GM12878 (cell line): ENCODE results near the gene UROD.

ENCODE experiments used
- DPF2 ChIP-seq: fragments of 450-650 bp; IDR thresholded peaks from 2 replicates; pipeline ENCODE4 v1.6.1; 2017; ENCODE audit warnings: mild to moderate bottlenecking
- ETV6 ChIP-seq, 2 experiments: fragments of 450-650 bp in 1 of 2; IDR thresholded peaks in 1 of 2; conservative IDR thresholded peaks in 1 of 2; 2 replicates each; pipeline ENCODE4 v1.6.1; 2014; ENCODE audit warnings: antibody characterized with exemption in 1 of 2, borderline replicate concordance in 1 of 2, low read depth in 1 of 2, mild to moderate bottlenecking in 1 of 2, moderate library complexity in 1 of 2
- NFYB ChIP-seq: IDR thresholded peaks from 2 replicates; pipeline ENCODE4 v1.6.1; 2011; ENCODE audit warnings: low read depth, mild to moderate bottlenecking, low read length, improper control_type of control experiment, moderate library complexity; ENCODE audit not compliant: insufficient read depth
- RCOR1 ChIP-seq: conservative IDR thresholded peaks from 2 replicates; pipeline ENCODE4 v1.6.1; 2012; ENCODE audit warnings: low read depth, low read length, improper control_type of control experiment
- SIX5 ChIP-seq: IDR thresholded peaks from 2 replicates; pipeline ENCODE4 v1.6.1; 2011; ENCODE audit warnings: mild to moderate bottlenecking, low read depth, low read length, moderate library complexity; ENCODE audit not compliant: severe bottlenecking
- SREBF2 ChIP-seq: IDR thresholded peaks from 2 replicates; pipeline ENCODE4 v1.6.1; 2012; ENCODE audit warnings: mild to moderate bottlenecking, low read length
- TF ChIP-seq, protein P1 (sequence below): IDR thresholded peaks from 2 replicates; pipeline ENCODE4 v1.6.1; 2011; ENCODE audit warnings: low read depth, mild to moderate bottlenecking, low read length, moderate library complexity, borderline replicate concordance; ENCODE audit errors: extremely low read depth
- TF ChIP-seq, protein P2 (sequence below), 3 experiments: IDR thresholded peaks in 2 of 3; conservative IDR thresholded peaks in 1 of 3; 2 replicates each; pipeline ENCODE4 v1.5.1; 2011; ENCODE audit warnings: low read depth in 3 of 3, low read length in 3 of 3, mild to moderate bottlenecking in 3 of 3, control low read depth in 2 of 3, moderate library complexity in 2 of 3, inconsistent platforms in 1 of 3, mixed read lengths in 1 of 3; ENCODE audit not compliant: control insufficient read depth in 2 of 3, insufficient read depth in 1 of 3; ENCODE audit errors: extremely low read depth in 1 of 3
- TF ChIP-seq, protein P3 (sequence below): fragments of 150-350 bp; IDR thresholded peaks from 2 replicates; pipeline ENCODE4 v1.6.1; 2016; ENCODE audit warnings: low read depth, low read length

DNA sequence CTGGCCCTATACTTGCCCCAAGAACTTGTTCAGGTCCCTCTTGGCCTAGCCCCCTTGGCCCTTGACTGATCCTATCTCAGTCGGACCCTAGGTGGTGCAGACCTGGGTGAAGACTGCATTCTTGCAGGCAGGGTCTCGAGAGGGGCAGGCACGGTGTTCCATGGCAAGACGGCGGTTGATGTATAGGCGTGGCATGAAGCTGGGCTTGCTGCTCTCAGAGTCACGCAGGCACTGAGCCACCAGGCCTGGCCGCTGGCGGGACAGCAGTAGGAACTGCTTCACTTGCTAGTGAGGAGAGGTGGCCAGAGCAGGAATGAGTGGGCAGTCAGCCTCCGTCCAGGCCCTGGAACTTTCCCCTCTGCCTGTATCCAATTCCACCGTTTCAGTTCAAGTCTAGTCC, 4.7 kb upstream of the UROD start:
- TF ChIP-seq, protein P1, sequence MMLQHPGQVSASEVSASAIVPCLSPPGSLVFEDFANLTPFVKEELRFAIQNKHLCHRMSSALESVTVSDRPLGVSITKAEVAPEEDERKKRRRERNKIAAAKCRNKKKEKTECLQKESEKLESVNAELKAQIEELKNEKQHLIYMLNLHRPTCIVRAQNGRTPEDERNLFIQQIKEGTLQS: no peak
- TF ChIP-seq, protein P2, sequence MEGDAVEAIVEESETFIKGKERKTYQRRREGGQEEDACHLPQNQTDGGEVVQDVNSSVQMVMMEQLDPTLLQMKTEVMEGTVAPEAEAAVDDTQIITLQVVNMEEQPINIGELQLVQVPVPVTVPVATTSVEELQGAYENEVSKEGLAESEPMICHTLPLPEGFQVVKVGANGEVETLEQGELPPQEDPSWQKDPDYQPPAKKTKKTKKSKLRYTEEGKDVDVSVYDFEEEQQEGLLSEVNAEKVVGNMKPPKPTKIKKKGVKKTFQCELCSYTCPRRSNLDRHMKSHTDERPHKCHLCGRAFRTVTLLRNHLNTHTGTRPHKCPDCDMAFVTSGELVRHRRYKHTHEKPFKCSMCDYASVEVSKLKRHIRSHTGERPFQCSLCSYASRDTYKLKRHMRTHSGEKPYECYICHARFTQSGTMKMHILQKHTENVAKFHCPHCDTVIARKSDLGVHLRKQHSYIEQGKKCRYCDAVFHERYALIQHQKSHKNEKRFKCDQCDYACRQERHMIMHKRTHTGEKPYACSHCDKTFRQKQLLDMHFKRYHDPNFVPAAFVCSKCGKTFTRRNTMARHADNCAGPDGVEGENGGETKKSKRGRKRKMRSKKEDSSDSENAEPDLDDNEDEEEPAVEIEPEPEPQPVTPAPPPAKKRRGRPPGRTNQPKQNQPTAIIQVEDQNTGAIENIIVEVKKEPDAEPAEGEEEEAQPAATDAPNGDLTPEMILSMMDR (IDR thresholded peaks at IDR 0.05 in 2 of 3, conservative IDR thresholded peaks at IDR 0.05 in 1 of 3; ENCODE audit: control insufficient read depth in 2 of 3, extremely low read depth in 1 of 3, insufficient read depth in 1 of 3, low read depth in 3 of 3, low read length in 3 of 3): no peak
- TF ChIP-seq RCOR1 (no peak), NFYB (no peak), SIX5 (no peak), SREBF2 (no peak), ETV6 (conservative IDR thresholded peaks at IDR 0.05 in 1 of 2, IDR thresholded peaks at IDR 0.05 in 1 of 2; ENCODE audit: borderline replicate concordance in 1 of 2, low read depth in 1 of 2) (no peak), DPF2 (no peak)
- TF ChIP-seq, protein P3, sequence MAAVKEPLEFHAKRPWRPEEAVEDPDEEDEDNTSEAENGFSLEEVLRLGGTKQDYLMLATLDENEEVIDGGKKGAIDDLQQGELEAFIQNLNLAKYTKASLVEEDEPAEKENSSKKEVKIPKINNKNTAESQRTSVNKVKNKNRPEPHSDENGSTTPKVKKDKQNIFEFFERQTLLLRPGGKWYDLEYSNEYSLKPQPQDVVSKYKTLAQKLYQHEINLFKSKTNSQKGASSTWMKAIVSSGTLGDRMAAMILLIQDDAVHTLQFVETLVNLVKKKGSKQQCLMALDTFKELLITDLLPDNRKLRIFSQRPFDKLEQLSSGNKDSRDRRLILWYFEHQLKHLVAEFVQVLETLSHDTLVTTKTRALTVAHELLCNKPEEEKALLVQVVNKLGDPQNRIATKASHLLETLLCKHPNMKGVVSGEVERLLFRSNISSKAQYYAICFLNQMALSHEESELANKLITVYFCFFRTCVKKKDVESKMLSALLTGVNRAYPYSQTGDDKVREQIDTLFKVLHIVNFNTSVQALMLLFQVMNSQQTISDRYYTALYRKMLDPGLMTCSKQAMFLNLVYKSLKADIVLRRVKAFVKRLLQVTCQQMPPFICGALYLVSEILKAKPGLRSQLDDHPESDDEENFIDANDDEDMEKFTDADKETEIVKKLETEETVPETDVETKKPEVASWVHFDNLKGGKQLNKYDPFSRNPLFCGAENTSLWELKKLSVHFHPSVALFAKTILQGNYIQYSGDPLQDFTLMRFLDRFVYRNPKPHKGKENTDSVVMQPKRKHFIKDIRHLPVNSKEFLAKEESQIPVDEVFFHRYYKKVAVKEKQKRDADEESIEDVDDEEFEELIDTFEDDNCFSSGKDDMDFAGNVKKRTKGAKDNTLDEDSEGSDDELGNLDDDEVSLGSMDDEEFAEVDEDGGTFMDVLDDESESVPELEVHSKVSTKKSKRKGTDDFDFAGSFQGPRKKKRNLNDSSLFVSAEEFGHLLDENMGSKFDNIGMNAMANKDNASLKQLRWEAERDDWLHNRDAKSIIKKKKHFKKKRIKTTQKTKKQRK: no peak
